HG03575 (cell line): Measurements from ENCODE around the gene AFF3.
"Not testable (repeated sequence)": the region's sequence is repeated elsewhere in the genome, so short reads cannot be mapped to it uniquely, and the experiment has no call there.

Source experiments
- ATAC-seq: cut with Tn5 transposase; IDR thresholded peaks from one replicate; pipeline ENCODE4 v1.9.1; 2021; ENCODE audit not compliant: unreplicated experiment, insufficient number of reproducible peaks, low FRiP score; ENCODE audit errors: extremely low read depth

AFF3 gene

DNA sequence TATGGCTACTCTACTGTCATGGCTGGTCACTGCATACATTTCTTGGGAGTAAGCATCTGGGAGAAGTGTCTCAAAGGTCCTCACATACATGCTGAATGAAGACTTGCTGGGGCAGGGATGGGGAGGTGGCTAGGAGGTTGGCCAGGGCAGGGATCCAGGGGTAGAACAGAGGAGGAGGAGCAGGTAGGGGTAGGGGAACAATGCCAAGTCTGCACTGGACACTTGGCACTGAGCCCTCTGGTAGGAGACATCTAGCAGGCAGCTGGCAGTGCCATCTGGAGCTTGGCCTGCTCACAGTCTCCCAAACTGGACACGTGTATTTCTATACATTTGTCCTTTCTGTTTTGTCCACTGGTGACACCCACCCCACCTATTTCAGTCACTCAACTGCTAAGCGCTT lies 589.9 kb downstream of the AFF3 start:
- no peak for ATAC-seq

- ATAC-seq = no peak
Observed at GRCh38 chr2:99550368-99550767, 592.0 kb downstream of the AFF3 start.

- no peak for ATAC-seq
Observed at GRCh38 chr2:99545604-99546003, 596.8 kb downstream of the AFF3 start.

GRCh38 chr2:99545066-99545465 lies 597.3 kb downstream of the AFF3 start:
- ATAC-seq = no peak

DNA sequence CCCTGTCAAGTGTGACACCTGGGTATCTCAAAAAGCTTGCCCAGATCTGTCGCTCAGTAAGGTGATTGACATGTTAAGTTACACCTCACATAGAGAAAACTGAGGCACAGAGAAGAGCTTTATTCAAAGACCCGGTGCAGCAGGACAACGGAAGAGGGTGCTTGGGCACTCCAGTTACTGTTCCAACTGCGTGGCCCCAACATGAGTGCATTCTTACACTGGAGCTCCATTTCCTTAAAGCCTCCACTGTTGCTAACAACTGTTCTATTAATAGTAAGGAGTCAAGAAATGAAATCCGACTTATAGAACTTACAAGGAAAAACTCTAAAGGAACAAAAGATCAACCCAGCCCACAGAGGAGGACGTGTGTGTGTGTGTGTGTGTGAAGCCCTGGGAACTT lies 597.8 kb downstream of the AFF3 start:
- no peak for ATAC-seq

- no peak for ATAC-seq
Observed at GRCh38 chr2:99543247-99543646, 599.1 kb downstream of the AFF3 start.

- ATAC-seq = no peak
Observed at GRCh38 chr2:99537910-99538485, 604.4 kb downstream of the AFF3 start.

- no peak for ATAC-seq
Observed at GRCh38 chr2:99524056-99524455, 618.3 kb downstream of the AFF3 start.

- ATAC-seq = no peak
Observed at GRCh38 chr2:99522157-99522556, 620.2 kb downstream of the AFF3 start.

GRCh38 chr2:99520813-99521212 lies 621.6 kb downstream of the AFF3 start:
- ATAC-seq = no peak

GRCh38 chr2:99520195-99520594 lies 622.2 kb downstream of the AFF3 start:
- no peak for ATAC-seq

DNA sequence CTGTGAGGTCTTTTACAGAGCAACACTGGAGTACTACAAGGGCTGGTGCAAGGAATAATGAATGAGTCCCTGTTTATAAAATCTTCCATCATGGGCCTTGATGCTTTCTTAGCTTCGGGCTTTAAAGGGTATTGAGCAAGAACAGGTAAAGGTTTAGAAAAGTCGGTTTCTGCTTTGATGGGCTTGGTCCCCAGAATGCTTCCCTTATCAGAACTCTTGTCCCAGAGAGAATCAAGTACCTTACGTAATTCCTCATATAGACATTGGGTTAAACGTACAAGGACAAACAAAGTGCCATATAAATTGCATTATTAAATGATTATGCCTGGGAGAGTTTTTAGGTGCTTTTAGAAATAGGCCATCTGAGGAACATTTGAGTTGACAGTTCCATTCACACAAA lies 628.0 kb downstream of the AFF3 start:
- no peak for ATAC-seq

DNA sequence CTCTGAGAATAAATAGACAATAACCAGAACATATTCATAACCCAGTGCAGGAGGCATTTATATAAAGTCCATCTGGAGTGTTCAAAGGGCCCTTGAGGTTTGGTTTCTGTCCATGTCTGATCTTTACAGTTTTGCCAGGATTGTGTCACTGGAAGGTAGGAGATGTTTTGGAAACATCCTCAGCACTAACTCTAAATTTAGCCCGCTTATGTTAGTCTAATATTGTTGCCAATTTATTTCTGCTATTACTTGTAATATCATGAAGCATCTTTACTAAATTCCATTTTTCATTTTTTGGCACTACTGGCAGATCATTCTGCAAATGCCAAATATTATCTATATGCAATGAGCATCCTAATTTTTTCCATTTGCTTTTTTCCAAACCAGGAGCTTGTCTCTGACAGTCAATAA lies 630.2 kb downstream of the AFF3 start:
- ATAC-seq = no peak

- no peak for ATAC-seq
Observed at GRCh38 chr2:99509387-99509786, 633.0 kb downstream of the AFF3 start.

GRCh38 chr2:99507937-99508818 lies 634.2 kb downstream of the AFF3 start:
- no peak for ATAC-seq

GRCh38 chr2:99504844-99505584 lies 637.4 kb downstream of the AFF3 start:
- no peak for ATAC-seq

DNA sequence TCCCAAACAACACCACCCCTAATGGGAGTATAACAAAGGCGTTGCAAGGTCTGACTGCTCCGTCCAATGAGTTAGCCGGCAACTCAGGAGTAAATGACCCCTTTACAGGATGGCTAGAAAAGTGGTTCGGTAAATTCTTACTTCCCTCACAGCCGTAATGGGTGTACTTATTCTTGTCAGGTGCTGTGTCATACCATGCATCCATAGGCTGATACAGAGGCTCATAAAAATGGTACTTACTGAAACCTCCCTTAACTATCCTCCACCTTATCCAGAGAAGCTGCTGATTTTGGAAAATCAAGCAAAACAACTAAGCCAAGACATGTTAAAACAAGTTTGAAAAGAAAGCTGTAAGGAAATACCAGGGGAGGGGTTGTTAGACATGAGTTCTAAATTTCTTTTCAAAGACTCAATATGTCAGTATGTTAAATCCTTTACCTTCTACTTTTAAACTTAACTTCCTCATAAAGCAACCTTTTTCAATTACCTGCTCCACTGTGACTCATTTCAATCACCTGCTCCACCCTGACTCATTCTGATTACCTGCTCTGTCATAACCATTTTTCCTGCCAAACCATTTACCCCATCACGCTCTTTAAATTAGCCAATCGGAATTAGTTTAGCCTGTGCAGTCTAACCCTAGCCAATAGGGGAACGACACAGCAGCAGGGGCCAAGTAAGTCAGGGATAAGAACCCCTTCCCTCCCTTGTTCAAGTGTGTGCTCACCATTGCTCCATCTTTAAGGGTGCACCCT lies 638.6 kb downstream of the AFF3 start:
- not testable (repeated sequence) for ATAC-seq

- ATAC-seq = no peak
Observed at GRCh38 chr2:99496021-99496420, 646.4 kb downstream of the AFF3 start.
